ENCODE results near the gene THTPA. TPM values are rescaled to one million over a fixed set of nuclear protein-coding genes. Genes with fewer than 3 reads are reported as not detected.
A peak's percentile ranks its signal among the peaks of the same experiment; 100 is the strongest.

The THTPA gene
- polyA plus RNA-seq, 4 donors, result 9.7 to 26.7 (median 15.5) TPM

- H3K9me3 ChIP-seq (ENCODE audit: control insufficient read depth in 2 of 2, insufficient read depth in 1 of 2, low read depth in 1 of 2, low read length in 1 of 2), result no peaks in the 10 kb centered on the region
- H3K27me3 ChIP-seq (ENCODE audit: control insufficient read depth in 3 of 3, insufficient read depth in 3 of 3, low read length in 3 of 3), result no peaks in the 10 kb centered on the region
- H3K4me1 ChIP-seq (ENCODE audit: control insufficient read depth in 3 of 3, insufficient read depth in 2 of 3, low read depth in 1 of 3, low read length in 2 of 3), result peaks cover 0 to 3% (median 0%) of the 10 kb centered on the region in 3 donors
- FAIRE-seq, result no peak
- H3K27ac ChIP-seq (ENCODE audit: low read depth in 1 of 3, low read length in 2 of 3), result no peak overlapping the region
- 73 to 86% (median 86%) methylated on average over 10 of the region's 10 CpGs for WGBS, 3 donors
- DNase-seq, result no peak
- peaks cover 0 to 18% (median 0%) of the 10 kb centered on the region in 3 donors for H3K36me3 ChIP-seq (ENCODE audit: control insufficient read depth in 3 of 3, insufficient read depth in 2 of 3, low read depth in 1 of 3, low read length in 3 of 3)
- H3K4me3 ChIP-seq (ENCODE audit: low read depth in 1 of 3, low read length in 3 of 3), result no peak overlapping the region
Measured at GRCh38 chr14:23538050-23538718, 17.9 kb upstream of the THTPA start.

DNA sequence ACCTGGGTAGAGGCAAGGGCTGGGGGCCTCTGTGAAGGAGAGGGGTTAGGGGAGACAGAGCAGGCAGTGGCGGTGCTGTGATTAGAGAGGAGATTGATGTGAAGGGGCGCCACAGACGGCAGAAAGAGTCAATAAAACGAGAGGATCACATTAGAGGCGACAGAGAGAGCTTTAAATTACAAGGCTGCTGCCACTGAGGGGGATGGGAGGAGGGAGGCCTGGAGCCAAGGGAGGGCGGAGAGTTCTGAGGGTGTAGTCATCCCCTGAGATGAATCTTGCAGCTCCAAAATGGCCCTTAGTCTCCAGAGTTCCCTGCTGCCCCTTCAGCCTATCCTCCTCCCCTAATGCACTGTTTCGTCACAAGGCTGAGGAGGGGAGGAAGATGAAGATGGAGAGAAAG, 17.3 kb upstream of the THTPA start:
- FAIRE-seq, result no peak
- Histone ChIP-seq H3K4me3 (ENCODE audit: low read depth in 1 of 3, low read length in 3 of 3) (no peak overlapping the region), H3K4me1 (ENCODE audit: control insufficient read depth in 3 of 3, insufficient read depth in 2 of 3, low read depth in 1 of 3, low read length in 2 of 3) (peaks cover 0 to 3% (median 0%) of the 10 kb centered on the region in 3 donors), H3K27ac (ENCODE audit: low read depth in 1 of 3, low read length in 2 of 3) (no peak overlapping the region), H3K27me3 (ENCODE audit: control insufficient read depth in 3 of 3, insufficient read depth in 3 of 3, low read length in 3 of 3) (no peaks in the 10 kb centered on the region), H3K36me3 (ENCODE audit: control insufficient read depth in 3 of 3, insufficient read depth in 2 of 3, low read depth in 1 of 3, low read length in 3 of 3) (peaks cover 0 to 14% (median 0%) of the 10 kb centered on the region in 3 donors), H3K9me3 (ENCODE audit: control insufficient read depth in 2 of 2, insufficient read depth in 1 of 2, low read depth in 1 of 2, low read length in 1 of 2) (no peaks in the 10 kb centered on the region)
- 56 to 69% (median 68%) methylated on average over 7 of the region's 7 CpGs for WGBS, 3 donors
- no peak for DNase-seq

- 41 to 46% (median 41%) methylated on average over 10 of the region's 10 CpGs for WGBS, 3 donors
Measured at GRCh38 chr14:23539248-23540140, 16.6 kb upstream of the THTPA start.

GRCh38 chr14:23540141-23540469, 16.0 kb upstream of the THTPA start:
- Histone ChIP-seq H3K4me3 (ENCODE audit: low read depth in 1 of 3, low read length in 3 of 3) (no peak overlapping the region), H3K27ac (ENCODE audit: low read depth in 1 of 3, low read length in 2 of 3) (no peak overlapping the region), H3K27me3 (ENCODE audit: control insufficient read depth in 3 of 3, insufficient read depth in 3 of 3, low read length in 3 of 3) (no peaks in the 10 kb centered on the region), H3K36me3 (ENCODE audit: control insufficient read depth in 3 of 3, insufficient read depth in 2 of 3, low read depth in 1 of 3, low read length in 3 of 3) (peaks cover 0 to 6% (median 0%) of the 10 kb centered on the region in 3 donors), H3K9me3 (ENCODE audit: control insufficient read depth in 2 of 2, insufficient read depth in 1 of 2, low read depth in 1 of 2, low read length in 1 of 2) (no peaks in the 10 kb centered on the region), H3K4me1 (ENCODE audit: control insufficient read depth in 3 of 3, insufficient read depth in 2 of 3, low read depth in 1 of 3, low read length in 2 of 3) (peaks cover 0 to 12% (median 0%) of the 10 kb centered on the region in 3 donors)
- WGBS, 3 donors, result 86 to 90% (median 89%) methylated on average over 4 of the region's 4 CpGs
- no peak for FAIRE-seq
- no peak for DNase-seq

More at GRCh38 chr14:23539248-23540140, 16.6 kb upstream of the THTPA start:
- DNase-seq (peak; percentile 36 to 55), FAIRE-seq (no peak)
- H3K4me3 ChIP-seq (ENCODE audit: low read depth in 1 of 3, low read length in 3 of 3), result no peak overlapping the region
- H3K27me3 ChIP-seq (ENCODE audit: control insufficient read depth in 3 of 3, insufficient read depth in 3 of 3, low read length in 3 of 3), result no peaks in the 10 kb centered on the region
- peaks cover 0 to 10% (median 0%) of the 10 kb centered on the region in 3 donors for H3K36me3 ChIP-seq (ENCODE audit: control insufficient read depth in 3 of 3, insufficient read depth in 2 of 3, low read depth in 1 of 3, low read length in 3 of 3)
- H3K4me1 ChIP-seq (ENCODE audit: control insufficient read depth in 3 of 3, insufficient read depth in 2 of 3, low read depth in 1 of 3, low read length in 2 of 3), result peaks cover 0 to 6% (median 0%) of the 10 kb centered on the region in 3 donors
- H3K9me3 ChIP-seq (ENCODE audit: control insufficient read depth in 2 of 2, insufficient read depth in 1 of 2, low read depth in 1 of 2, low read length in 1 of 2), result no peaks in the 10 kb centered on the region
- H3K27ac ChIP-seq (ENCODE audit: low read depth in 1 of 3, low read length in 2 of 3), result no peak overlapping the region

DNA sequence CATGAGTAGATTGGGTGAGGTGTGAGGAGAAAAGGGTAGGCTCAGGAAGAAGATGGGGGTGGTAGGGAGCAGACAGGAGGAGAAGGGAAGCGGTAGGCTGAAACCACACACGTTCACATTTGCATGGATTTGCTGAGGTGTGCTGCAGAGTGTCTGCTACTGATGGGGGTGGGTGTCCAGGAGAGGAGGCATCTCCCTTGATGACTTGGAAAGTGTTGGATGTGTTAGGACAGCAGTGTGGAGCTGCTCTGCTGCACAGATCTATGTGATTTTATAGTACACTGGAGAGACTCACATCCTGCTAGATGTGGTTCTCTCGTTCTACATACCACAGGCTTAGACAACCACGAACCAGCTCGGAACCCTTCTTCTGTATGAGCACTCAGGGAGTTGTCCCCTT, 13.8 kb upstream of the THTPA start:
- Histone ChIP-seq H3K4me1 (ENCODE audit: control insufficient read depth in 3 of 3, insufficient read depth in 2 of 3, low read depth in 1 of 3, low read length in 2 of 3) (peaks cover 0 to 15% (median 0%) of the 10 kb centered on the region in 3 donors), H3K4me3 (ENCODE audit: low read depth in 1 of 3, low read length in 3 of 3) (no peak overlapping the region), H3K27me3 (ENCODE audit: control insufficient read depth in 3 of 3, insufficient read depth in 3 of 3, low read length in 3 of 3) (no peaks in the 10 kb centered on the region), H3K27ac (ENCODE audit: low read depth in 1 of 3, low read length in 2 of 3) (no peak overlapping the region), H3K9me3 (ENCODE audit: control insufficient read depth in 2 of 2, insufficient read depth in 1 of 2, low read depth in 1 of 2, low read length in 1 of 2) (no peaks in the 10 kb centered on the region), H3K36me3 (ENCODE audit: control insufficient read depth in 3 of 3, insufficient read depth in 2 of 3, low read depth in 1 of 3, low read length in 3 of 3) (peaks cover 0 to 3% (median 0%) of the 10 kb centered on the region in 3 donors)
- FAIRE-seq (no peak), DNase-seq (no peak)
- 76 to 81% (median 77%) methylated on average over 5 of the region's 5 CpGs for WGBS, 3 donors

- H3K9me3 ChIP-seq (ENCODE audit: control insufficient read depth in 2 of 2, insufficient read depth in 1 of 2, low read depth in 1 of 2, low read length in 1 of 2), result no peaks in the 10 kb centered on the region
- WGBS, 3 donors, result 93 to 97% (median 97%) methylated on average over 5 of the region's 5 CpGs
- H3K27me3 ChIP-seq (ENCODE audit: control insufficient read depth in 3 of 3, insufficient read depth in 3 of 3, low read length in 3 of 3), result peaks cover 0 to 2% (median 0%) of the 10 kb centered on the region in 3 donors
- H3K27ac ChIP-seq (ENCODE audit: low read depth in 1 of 3, low read length in 2 of 3), result no peak overlapping the region
- FAIRE-seq (no peak), DNase-seq (no peak)
- no peaks in the 10 kb centered on the region for H3K36me3 ChIP-seq (ENCODE audit: control insufficient read depth in 3 of 3, insufficient read depth in 2 of 3, low read depth in 1 of 3, low read length in 3 of 3)
- H3K4me3 ChIP-seq (ENCODE audit: low read depth in 1 of 3, low read length in 3 of 3), result no peak overlapping the region
- H3K4me1 ChIP-seq (ENCODE audit: control insufficient read depth in 3 of 3, insufficient read depth in 2 of 3, low read depth in 1 of 3, low read length in 2 of 3), result peaks cover 0 to 15% (median 0%) of the 10 kb centered on the region in 3 donors
Measured at GRCh38 chr14:23543403-23543802, 12.7 kb upstream of the THTPA start.

DNA sequence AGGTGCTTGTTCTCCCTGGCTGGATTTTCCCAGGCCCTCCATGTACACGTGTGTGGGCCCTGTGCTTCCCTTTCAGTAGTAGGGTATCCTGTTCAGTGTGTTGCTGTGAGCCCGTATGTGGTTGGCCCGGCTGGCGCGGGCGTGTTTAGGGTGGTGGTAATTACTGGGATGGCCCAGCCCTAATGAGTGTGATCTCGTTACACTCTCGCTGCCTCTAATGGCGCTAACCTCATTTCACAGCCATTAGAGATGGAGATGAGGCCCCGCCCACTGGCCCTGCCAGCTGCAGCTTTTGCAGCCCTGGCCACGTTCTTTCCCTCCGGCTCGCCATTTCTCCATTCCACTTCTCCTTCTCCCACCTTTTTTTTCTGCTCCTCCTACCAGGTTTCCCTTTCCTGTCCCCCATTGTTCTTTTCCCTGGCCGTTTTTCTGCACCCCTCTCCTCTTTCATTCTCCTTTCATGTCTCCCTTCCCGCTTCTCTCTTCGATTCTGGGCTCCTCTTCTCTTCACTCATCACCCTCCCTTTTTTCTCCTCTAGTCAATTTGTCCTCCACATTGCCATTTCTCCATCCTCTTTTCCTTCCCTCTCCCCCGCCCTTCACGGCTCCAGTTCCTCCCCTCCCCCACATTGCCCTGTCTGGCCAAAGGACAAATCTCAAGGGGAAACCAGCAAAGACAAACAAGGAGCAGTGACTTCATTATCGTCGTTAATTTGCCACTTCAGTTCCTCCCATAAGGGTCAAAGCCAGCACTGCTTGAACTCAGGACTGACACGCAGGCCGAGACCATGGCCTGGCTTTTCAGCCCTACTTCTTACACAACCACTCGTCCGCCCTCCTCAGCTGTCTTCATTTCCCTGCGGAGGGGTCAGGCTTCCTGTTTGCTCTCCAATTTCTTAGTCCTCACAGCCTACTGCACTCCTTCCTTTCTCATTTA, 11.3 kb upstream of the THTPA start:
- Histone ChIP-seq H3K4me3 (ENCODE audit: low read depth in 1 of 3, low read length in 3 of 3) (no peak overlapping the region), H3K9me3 (ENCODE audit: control insufficient read depth in 2 of 2, insufficient read depth in 1 of 2, low read depth in 1 of 2, low read length in 1 of 2) (no peaks in the 10 kb centered on the region), H3K4me1 (ENCODE audit: control insufficient read depth in 3 of 3, insufficient read depth in 2 of 3, low read depth in 1 of 3, low read length in 2 of 3) (peaks cover 0 to 12% (median 0%) of the 10 kb centered on the region in 3 donors), H3K36me3 (ENCODE audit: control insufficient read depth in 3 of 3, insufficient read depth in 2 of 3, low read depth in 1 of 3, low read length in 3 of 3) (no peaks in the 10 kb centered on the region), H3K27me3 (ENCODE audit: control insufficient read depth in 3 of 3, insufficient read depth in 3 of 3, low read length in 3 of 3) (peaks cover 0 to 9% (median 0%) of the 10 kb centered on the region in 3 donors), H3K27ac (ENCODE audit: low read depth in 1 of 3, low read length in 2 of 3) (no peak overlapping the region)
- DNase-seq (peak; percentile 53 to 70), FAIRE-seq (no peak)
- WGBS, 3 donors, result 33 to 46% (median 43%) methylated on average over 25 of the region's 25 CpGs

Data from small intestine (tissue), 7 donors.